ENCODE measurements around the gene MAD2L2. TPM values are rescaled to one million over a fixed set of nuclear protein-coding genes. Genes with fewer than 3 reads are reported as not detected.

MAD2L2 gene
- total and polyA plus RNA-seq, 9 of the 15 experiments (the other 6 are each of a cell fraction or from before 2014, with no cell fraction given): 12.4 to 286 (median 143) TPM

GRCh38 chr1:11650331-11650991 lies 30.5 kb downstream of the MAD2L2 start (continued):
- TF ChIP-seq NFATC3 (IDR thresholded peaks at IDR 0.05) (no peak), ZNF668 (CRISPR knock-in tag; IDR thresholded peaks at IDR 0.05) (no peak), SREBF1 (IDR thresholded peaks at IDR 0.05; ENCODE audit: borderline replicate concordance, low read depth, low read length) (no peak), RB1 (IDR thresholded peaks at IDR 0.05; ENCODE audit: low read depth) (peak; percentile 94), ATF1 (CRISPR knock-in tag; IDR thresholded peaks at IDR 0.05) (no peak; the same call in 1 of the 2 replicates), ATF1 (tag; IDR thresholded peaks at IDR 0.05) (peak; percentile 54), PHF20 (IDR thresholded peaks at IDR 0.05; ENCODE audit: partially characterized antibody) (no peak), IFI16 (CRISPR knock-in tag; IDR thresholded peaks at IDR 0.05) (no peak), HNRNPL (IDR thresholded peaks at IDR 0.05; ENCODE audit: low read depth, low read length) (peak; percentile 97), NR2C2 (CRISPR knock-in tag; IDR thresholded peaks at IDR 0.05) (0 out of 2 replicates have a peak, but pooled peaks have one; percentile 66), NR2C2 (tag; IDR thresholded peaks at IDR 0.05) (0 out of 2 replicates have a peak, but pooled peaks have one; percentile 31), EZH2 (IDR thresholded peaks at IDR 0.05; ENCODE audit: borderline replicate concordance, low read depth, low read length) (no peak), CREB1 (IDR thresholded peaks at IDR 0.05) (no peak), CREB1 (CRISPR knock-in tag; IDR thresholded peaks at IDR 0.05) (peak; percentile 63; the same call in 1 of the 2 replicates), ZFX (CRISPR knock-in tag; IDR thresholded peaks at IDR 0.05) (peak; percentile 81), YY1 (IDR thresholded peaks at IDR 0.05; ENCODE audit: borderline replicate concordance in 1 of 3, control insufficient read depth in 1 of 3, extremely low read depth in 1 of 3, insufficient read depth in 3 of 3, insufficient read length in 1 of 3, insufficient replicate concordance in 2 of 3, low read depth in 1 of 3, low read length in 2 of 3) (peak in 1 of 3 experiments; percentile 60), ZNF41 (CRISPR knock-in tag; conservative IDR thresholded peaks at IDR 0.05) (no peak), POLR2AphosphoS2 (IDR thresholded peaks at IDR 0.05; ENCODE audit: low read length) (no peak), CREM (IDR thresholded peaks at IDR 0.05; ENCODE audit: low read depth) (peak; percentile 53; the same call in 1 of the 2 replicates), DIDO1 (tag; IDR thresholded peaks at IDR 0.05; ENCODE audit: low read depth) (no peak), PCBP2 (IDR thresholded peaks at IDR 0.05; ENCODE audit: low read depth, low read length, poor library complexity, severe bottlenecking) (no peak)
- TF ChIP-seq, protein P1, sequence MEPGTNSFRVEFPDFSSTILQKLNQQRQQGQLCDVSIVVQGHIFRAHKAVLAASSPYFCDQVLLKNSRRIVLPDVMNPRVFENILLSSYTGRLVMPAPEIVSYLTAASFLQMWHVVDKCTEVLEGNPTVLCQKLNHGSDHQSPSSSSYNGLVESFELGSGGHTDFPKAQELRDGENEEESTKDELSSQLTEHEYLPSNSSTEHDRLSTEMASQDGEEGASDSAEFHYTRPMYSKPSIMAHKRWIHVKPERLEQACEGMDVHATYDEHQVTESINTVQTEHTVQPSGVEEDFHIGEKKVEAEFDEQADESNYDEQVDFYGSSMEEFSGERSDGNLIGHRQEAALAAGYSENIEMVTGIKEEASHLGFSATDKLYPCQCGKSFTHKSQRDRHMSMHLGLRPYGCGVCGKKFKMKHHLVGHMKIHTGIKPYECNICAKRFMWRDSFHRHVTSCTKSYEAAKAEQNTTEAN (CRISPR knock-in tag; IDR thresholded peaks at IDR 0.05): peak; percentile 50; the same call in 1 of the 2 replicates
- TF ChIP-seq, protein P2, sequence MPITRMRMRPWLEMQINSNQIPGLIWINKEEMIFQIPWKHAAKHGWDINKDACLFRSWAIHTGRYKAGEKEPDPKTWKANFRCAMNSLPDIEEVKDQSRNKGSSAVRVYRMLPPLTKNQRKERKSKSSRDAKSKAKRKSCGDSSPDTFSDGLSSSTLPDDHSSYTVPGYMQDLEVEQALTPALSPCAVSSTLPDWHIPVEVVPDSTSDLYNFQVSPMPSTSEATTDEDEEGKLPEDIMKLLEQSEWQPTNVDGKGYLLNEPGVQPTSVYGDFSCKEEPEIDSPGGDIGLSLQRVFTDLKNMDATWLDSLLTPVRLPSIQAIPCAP (CRISPR knock-in tag; IDR thresholded peaks at IDR 0.05; ENCODE audit: borderline replicate concordance): no peak
- TF ChIP-seq, protein P3, sequence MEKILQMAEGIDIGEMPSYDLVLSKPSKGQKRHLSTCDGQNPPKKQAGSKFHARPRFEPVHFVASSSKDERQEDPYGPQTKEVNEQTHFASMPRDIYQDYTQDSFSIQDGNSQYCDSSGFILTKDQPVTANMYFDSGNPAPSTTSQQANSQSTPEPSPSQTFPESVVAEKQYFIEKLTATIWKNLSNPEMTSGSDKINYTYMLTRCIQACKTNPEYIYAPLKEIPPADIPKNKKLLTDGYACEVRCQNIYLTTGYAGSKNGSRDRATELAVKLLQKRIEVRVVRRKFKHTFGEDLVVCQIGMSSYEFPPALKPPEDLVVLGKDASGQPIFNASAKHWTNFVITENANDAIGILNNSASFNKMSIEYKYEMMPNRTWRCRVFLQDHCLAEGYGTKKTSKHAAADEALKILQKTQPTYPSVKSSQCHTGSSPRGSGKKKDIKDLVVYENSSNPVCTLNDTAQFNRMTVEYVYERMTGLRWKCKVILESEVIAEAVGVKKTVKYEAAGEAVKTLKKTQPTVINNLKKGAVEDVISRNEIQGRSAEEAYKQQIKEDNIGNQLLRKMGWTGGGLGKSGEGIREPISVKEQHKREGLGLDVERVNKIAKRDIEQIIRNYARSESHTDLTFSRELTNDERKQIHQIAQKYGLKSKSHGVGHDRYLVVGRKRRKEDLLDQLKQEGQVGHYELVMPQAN (IDR thresholded peaks at IDR 0.05; ENCODE audit: borderline replicate concordance): no peak
